Measurements from ENCODE around the gene TNPO3. TPM values are rescaled to one million over a fixed set of nuclear protein-coding genes. Genes with fewer than 3 reads are reported as not detected.

TNPO3 gene
- polyA plus RNA-seq, 1 donor from 2014 or later: 47.7 TPM

DNA sequence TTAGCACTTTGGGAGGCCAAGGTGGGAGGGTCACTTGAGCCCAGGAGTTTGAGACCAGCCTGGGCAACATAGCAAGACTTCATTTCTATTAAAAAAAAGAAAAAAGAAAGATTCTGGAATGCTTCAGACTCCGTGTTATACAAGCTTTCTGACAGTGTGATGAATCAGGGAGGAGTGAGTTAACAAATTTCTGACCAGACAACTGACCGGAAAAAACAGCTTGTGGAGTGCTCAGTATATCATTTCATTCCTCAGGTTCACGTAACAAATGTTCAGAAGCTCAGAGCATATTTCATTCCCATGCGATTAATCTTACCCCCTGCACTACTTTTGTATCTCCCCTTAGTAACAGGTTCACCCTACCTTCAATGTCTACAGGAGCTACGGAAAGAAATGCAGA lies 28.6 kb upstream of the TNPO3 start:
- Histone ChIP-seq H3K4me3 (ENCODE audit: low read length) (no peak overlapping the region), H3K27me3 (ENCODE audit: insufficient read depth, low read depth, low read length) (no peaks in the 10 kb centered on the region), H3K9me3 (ENCODE audit: low read length) (no peaks in the 10 kb centered on the region), H3K4me2 (ENCODE audit: low read length) (no peak overlapping the region), H3K9ac (ENCODE audit: low read length) (no peak overlapping the region), H4K20me1 (ENCODE audit: insufficient read depth) (no peaks in the 10 kb centered on the region), H3K79me2 (replicated peaks; ENCODE audit: insufficient read depth, low read length) (no peaks in the 10 kb centered on the region), H2AFZ (ENCODE audit: low read depth, low read length) (no peak overlapping the region), H3K36me3 (ENCODE audit: insufficient read depth, low read length) (no peaks in the 10 kb centered on the region), H3K27ac (ENCODE audit: low read length) (no peak overlapping the region), H3K9me2 (ENCODE audit: insufficient read depth, low read length) (no peaks in the 10 kb centered on the region), H3F3A (ENCODE audit: insufficient read depth, low read length, poor library complexity, severe bottlenecking) (no peaks in the 10 kb centered on the region)
- TF ChIP-seq RAD21 (conservative IDR thresholded peaks at IDR 0.05) (no peak), EZH2 (IDR thresholded peaks at IDR 0.05; ENCODE audit: borderline replicate concordance, insufficient read depth, low read length, poor library complexity, severe bottlenecking) (no peak), TAF1 (IDR thresholded peaks at IDR 0.05; ENCODE audit: low read depth) (no peak), MXI1 (conservative IDR thresholded peaks at IDR 0.05; ENCODE audit: poor library complexity, severe bottlenecking) (no peak), POLR2AphosphoS5 (IDR thresholded peaks at IDR 0.05) (no peak), SMC3 (conservative IDR thresholded peaks at IDR 0.05; ENCODE audit: poor library complexity) (no peak), EP300 (conservative IDR thresholded peaks at IDR 0.05; ENCODE audit: poor library complexity, severe bottlenecking) (no peak)
- TF ChIP-seq, protein P1, sequence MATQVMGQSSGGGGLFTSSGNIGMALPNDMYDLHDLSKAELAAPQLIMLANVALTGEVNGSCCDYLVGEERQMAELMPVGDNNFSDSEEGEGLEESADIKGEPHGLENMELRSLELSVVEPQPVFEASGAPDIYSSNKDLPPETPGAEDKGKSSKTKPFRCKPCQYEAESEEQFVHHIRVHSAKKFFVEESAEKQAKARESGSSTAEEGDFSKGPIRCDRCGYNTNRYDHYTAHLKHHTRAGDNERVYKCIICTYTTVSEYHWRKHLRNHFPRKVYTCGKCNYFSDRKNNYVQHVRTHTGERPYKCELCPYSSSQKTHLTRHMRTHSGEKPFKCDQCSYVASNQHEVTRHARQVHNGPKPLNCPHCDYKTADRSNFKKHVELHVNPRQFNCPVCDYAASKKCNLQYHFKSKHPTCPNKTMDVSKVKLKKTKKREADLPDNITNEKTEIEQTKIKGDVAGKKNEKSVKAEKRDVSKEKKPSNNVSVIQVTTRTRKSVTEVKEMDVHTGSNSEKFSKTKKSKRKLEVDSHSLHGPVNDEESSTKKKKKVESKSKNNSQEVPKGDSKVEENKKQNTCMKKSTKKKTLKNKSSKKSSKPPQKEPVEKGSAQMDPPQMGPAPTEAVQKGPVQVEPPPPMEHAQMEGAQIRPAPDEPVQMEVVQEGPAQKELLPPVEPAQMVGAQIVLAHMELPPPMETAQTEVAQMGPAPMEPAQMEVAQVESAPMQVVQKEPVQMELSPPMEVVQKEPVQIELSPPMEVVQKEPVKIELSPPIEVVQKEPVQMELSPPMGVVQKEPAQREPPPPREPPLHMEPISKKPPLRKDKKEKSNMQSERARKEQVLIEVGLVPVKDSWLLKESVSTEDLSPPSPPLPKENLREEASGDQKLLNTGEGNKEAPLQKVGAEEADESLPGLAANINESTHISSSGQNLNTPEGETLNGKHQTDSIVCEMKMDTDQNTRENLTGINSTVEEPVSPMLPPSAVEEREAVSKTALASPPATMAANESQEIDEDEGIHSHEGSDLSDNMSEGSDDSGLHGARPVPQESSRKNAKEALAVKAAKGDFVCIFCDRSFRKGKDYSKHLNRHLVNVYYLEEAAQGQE (IDR thresholded peaks at IDR 0.05; ENCODE audit: borderline replicate concordance): no peak
- TF ChIP-seq, protein P2, sequence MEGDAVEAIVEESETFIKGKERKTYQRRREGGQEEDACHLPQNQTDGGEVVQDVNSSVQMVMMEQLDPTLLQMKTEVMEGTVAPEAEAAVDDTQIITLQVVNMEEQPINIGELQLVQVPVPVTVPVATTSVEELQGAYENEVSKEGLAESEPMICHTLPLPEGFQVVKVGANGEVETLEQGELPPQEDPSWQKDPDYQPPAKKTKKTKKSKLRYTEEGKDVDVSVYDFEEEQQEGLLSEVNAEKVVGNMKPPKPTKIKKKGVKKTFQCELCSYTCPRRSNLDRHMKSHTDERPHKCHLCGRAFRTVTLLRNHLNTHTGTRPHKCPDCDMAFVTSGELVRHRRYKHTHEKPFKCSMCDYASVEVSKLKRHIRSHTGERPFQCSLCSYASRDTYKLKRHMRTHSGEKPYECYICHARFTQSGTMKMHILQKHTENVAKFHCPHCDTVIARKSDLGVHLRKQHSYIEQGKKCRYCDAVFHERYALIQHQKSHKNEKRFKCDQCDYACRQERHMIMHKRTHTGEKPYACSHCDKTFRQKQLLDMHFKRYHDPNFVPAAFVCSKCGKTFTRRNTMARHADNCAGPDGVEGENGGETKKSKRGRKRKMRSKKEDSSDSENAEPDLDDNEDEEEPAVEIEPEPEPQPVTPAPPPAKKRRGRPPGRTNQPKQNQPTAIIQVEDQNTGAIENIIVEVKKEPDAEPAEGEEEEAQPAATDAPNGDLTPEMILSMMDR (IDR thresholded peaks at IDR 0.05; ENCODE audit: poor library complexity, severe bottlenecking): no peak

- Histone ChIP-seq H3K4me2 (ENCODE audit: low read length) (no peak overlapping the region), H3K36me3 (ENCODE audit: insufficient read depth, low read length) (no peaks in the 10 kb centered on the region), H3F3A (ENCODE audit: insufficient read depth, low read length, poor library complexity, severe bottlenecking) (no peaks in the 10 kb centered on the region), H2AFZ (ENCODE audit: low read depth, low read length) (no peak overlapping the region), H3K9me2 (ENCODE audit: insufficient read depth, low read length) (no peaks in the 10 kb centered on the region), H3K4me3 (ENCODE audit: low read length) (no peak overlapping the region), H3K9ac (ENCODE audit: low read length) (no peak overlapping the region), H3K9me3 (ENCODE audit: low read length) (no peaks in the 10 kb centered on the region), H4K20me1 (ENCODE audit: insufficient read depth) (no peaks in the 10 kb centered on the region), H3K27me3 (ENCODE audit: insufficient read depth, low read depth, low read length) (no peaks in the 10 kb centered on the region), H3K27ac (ENCODE audit: low read length) (no peak overlapping the region), H3K79me2 (replicated peaks; ENCODE audit: insufficient read depth, low read length) (no peaks in the 10 kb centered on the region)
- TF ChIP-seq SMC3 (conservative IDR thresholded peaks at IDR 0.05; ENCODE audit: poor library complexity): no peak
- TF ChIP-seq EP300 (conservative IDR thresholded peaks at IDR 0.05; ENCODE audit: poor library complexity, severe bottlenecking): no peak
- no peak for TF ChIP-seq MXI1 (conservative IDR thresholded peaks at IDR 0.05; ENCODE audit: poor library complexity, severe bottlenecking)
- TF ChIP-seq, protein P1 (IDR thresholded peaks at IDR 0.05; ENCODE audit: borderline replicate concordance): no peak
- TF ChIP-seq TAF1 (IDR thresholded peaks at IDR 0.05; ENCODE audit: low read depth): no peak
- TF ChIP-seq POLR2AphosphoS5 (IDR thresholded peaks at IDR 0.05): no peak
- TF ChIP-seq, protein P2 (IDR thresholded peaks at IDR 0.05; ENCODE audit: poor library complexity, severe bottlenecking): no peak
- no peak for TF ChIP-seq RAD21 (conservative IDR thresholded peaks at IDR 0.05)
- TF ChIP-seq EZH2 (IDR thresholded peaks at IDR 0.05; ENCODE audit: borderline replicate concordance, insufficient read depth, low read length, poor library complexity, severe bottlenecking): no peak
Observed at GRCh38 chr7:129078455-129078854, 23.5 kb upstream of the TNPO3 start.

Measured in neural cell (in vitro differentiated cells).